Occipital lobe (tissue), 2 donors: ENCODE data around the gene AFG3L2. TPM values are rescaled to one million over a fixed set of nuclear protein-coding genes. Genes with fewer than 3 reads are reported as not detected.

Experiments
- DNase-seq: peaks from one replicate; lab custom pipeline; 2025; lab: John Stamatoyannopoulos, UW
- total RNA-seq: library from RNA; depleted of rRNA; stranded (reverse); fragments of >200 nt; gene quantifications from one replicate; pipeline ENCODE4 v1.2.3, GENCODE V29; 2014

AFG3L2 gene
- total RNA-seq, 1 donor from 2014 or later = 39.3 TPM

- no peak for DNase-seq
These were observed 71.8 kb downstream of the AFG3L2 start for GRCh38 chr18:12305211-12305610.

GRCh38 chr18:12304351-12305210 is 72.4 kb downstream of the AFG3L2 start:
- DNase-seq = no peak

GRCh38 chr18:12302391-12303147 is 74.5 kb downstream of the AFG3L2 start:
- no peak for DNase-seq

- DNase-seq = no peak
These were observed 75.6 kb downstream of the AFG3L2 start for GRCh38 chr18:12301263-12302005.

GRCh38 chr18:12299862-12300261 is 77.2 kb downstream of the AFG3L2 start:
- DNase-seq = no peak

GRCh38 chr18:12296457-12296856 is 80.6 kb downstream of the AFG3L2 start:
- no peak for DNase-seq

- DNase-seq = no peak
These were observed 81.0 kb downstream of the AFG3L2 start for GRCh38 chr18:12296087-12296403.

GRCh38 chr18:12295389-12296086 is 81.5 kb downstream of the AFG3L2 start:
- DNase-seq = no peak

GRCh38 chr18:12293831-12294230 is 83.2 kb downstream of the AFG3L2 start:
- DNase-seq = no peak

- DNase-seq = no peak
These were observed 85.3 kb downstream of the AFG3L2 start for GRCh38 chr18:12291690-12292089.

- no peak for DNase-seq
These were observed 85.9 kb downstream of the AFG3L2 start for GRCh38 chr18:12291161-12291560.

- DNase-seq = no peak
These were observed 86.9 kb downstream of the AFG3L2 start for GRCh38 chr18:12290086-12290485.

- no peak for DNase-seq
These were observed 88.6 kb downstream of the AFG3L2 start for GRCh38 chr18:12288403-12288755.

GRCh38 chr18:12287684-12288402 is 89.2 kb downstream of the AFG3L2 start:
- peak; percentile 16 for DNase-seq

GRCh38 chr18:12287131-12287681 is 89.8 kb downstream of the AFG3L2 start:
- no peak for DNase-seq

- DNase-seq = no peak
These were observed 93.4 kb downstream of the AFG3L2 start for GRCh38 chr18:12283666-12284065.

- no peak for DNase-seq
These were observed 93.8 kb downstream of the AFG3L2 start for GRCh38 chr18:12283256-12283655.

GRCh38 chr18:12282442-12283039 is 94.5 kb downstream of the AFG3L2 start:
- no peak for DNase-seq

GRCh38 chr18:12281861-12282260 is 95.2 kb downstream of the AFG3L2 start:
- no peak for DNase-seq
